Smooth muscle cell (in vitro differentiated cells): Measurements from ENCODE around the gene CFB. TPM values are rescaled to one million over a fixed set of nuclear protein-coding genes. Genes with fewer than 3 reads are reported as not detected.

Experiments
- DNase-seq: peaks from one replicate; lab custom pipeline; 2025; ENCODE audit not compliant: unreplicated experiment; lab: John Stamatoyannopoulos, UW
- H2AFZ ChIP-seq: fragments of 200-600 bp; sonication (generic); 2 replicates; pipeline ENCODE4 v1.6.0; 2016; ENCODE audit warnings: antibody characterized with exemption, low read depth, mild to moderate bottlenecking
- H3F3A ChIP-seq: fragments of 200-600 bp; sonication (generic); 2 replicates; pipeline ENCODE4 v1.6.0; 2017; ENCODE audit warnings: antibody characterized with exemption, low read depth
- H3K27ac ChIP-seq: fragments of 200-600 bp; sonication (generic); 2 replicates; pipeline ENCODE4 v1.5.1; 2016; ENCODE audit warnings: low read depth, mild to moderate bottlenecking
- H3K27me3 ChIP-seq: fragments of 200-600 bp; sonication (generic); 2 replicates; pipeline ENCODE4 v1.6.1; 2016; ENCODE audit warnings: low read depth, mild to moderate bottlenecking
- H3K36me3 ChIP-seq: fragments of 200-600 bp; sonication (generic); 2 replicates; pipeline ENCODE4 v1.5.1; 2016; ENCODE audit warnings: low read depth
- H3K4me1 ChIP-seq: fragments of 200-600 bp; sonication (generic); 2 replicates; pipeline ENCODE4 v1.5.1; 2016; ENCODE audit warnings: low read depth
- H3K4me2 ChIP-seq: fragments of 200-600 bp; sonication (generic); 2 replicates; pipeline ENCODE4 v1.6.0; 2016; ENCODE audit warnings: mild to moderate bottlenecking
- H3K4me3 ChIP-seq: fragments of 200-600 bp; sonication (generic); 2 replicates; pipeline ENCODE4 v1.5.1; 2016; ENCODE audit warnings: mild to moderate bottlenecking
- H3K79me2 ChIP-seq: fragments of 200-600 bp; sonication (generic); 2 replicates; pipeline ENCODE4 v1.6.0; 2016; ENCODE audit warnings: low read depth, mild to moderate bottlenecking
- H3K9ac ChIP-seq: fragments of 200-600 bp; sonication (generic); 2 replicates; pipeline ENCODE4 v1.6.0; 2016; ENCODE audit warnings: low read depth
- H3K9me3 ChIP-seq: fragments of 200-600 bp; sonication (generic); replicated peaks from 2 replicates; pipeline ENCODE4 v1.5.1; 2016; ENCODE audit warnings: low read depth
- H4K20me1 ChIP-seq: fragments of 200-600 bp; sonication (generic); 2 replicates; pipeline ENCODE4 v1.6.0; 2016; ENCODE audit warnings: low read depth
- WGBS: methylation state at CpG from one replicate; pipeline ENCODE4 v1.1.7; 2016; ENCODE audit warnings: low lambda C conversion rate; 5-methylcytosine and 5-hydroxymethylcytosine counted together
- polyA plus RNA-seq: library from polyadenylated mRNA; unstranded; fragments of >200 nt; fragmentation: Nextera tagmentation; extraction: Ambion mirVana; gene quantifications from 2 replicates; pipeline ENCODE4 v1.2.1, GENCODE V29; 2016
- total RNA-seq: library from RNA; depleted of rRNA; stranded (reverse); fragments of >200 nt; gene quantifications from 2 replicates; pipeline ENCODE4 v1.2.3, GENCODE V29; 2014
- TF ChIP-seq, protein P1 (sequence below): fragments of 200-600 bp; sonication (generic); IDR thresholded peaks from 2 replicates; pipeline ENCODE4 v1.5.1; 2017; ENCODE audit warnings: borderline replicate concordance, mild to moderate bottlenecking, antibody characterized with exemption; ENCODE audit not compliant: insufficient read depth, poor library complexity, severe bottlenecking

Gene CFB
- total and polyA plus RNA-seq, 2 experiments from 2014 or later, result 2.3 TPM; not detected in 1

DNA sequence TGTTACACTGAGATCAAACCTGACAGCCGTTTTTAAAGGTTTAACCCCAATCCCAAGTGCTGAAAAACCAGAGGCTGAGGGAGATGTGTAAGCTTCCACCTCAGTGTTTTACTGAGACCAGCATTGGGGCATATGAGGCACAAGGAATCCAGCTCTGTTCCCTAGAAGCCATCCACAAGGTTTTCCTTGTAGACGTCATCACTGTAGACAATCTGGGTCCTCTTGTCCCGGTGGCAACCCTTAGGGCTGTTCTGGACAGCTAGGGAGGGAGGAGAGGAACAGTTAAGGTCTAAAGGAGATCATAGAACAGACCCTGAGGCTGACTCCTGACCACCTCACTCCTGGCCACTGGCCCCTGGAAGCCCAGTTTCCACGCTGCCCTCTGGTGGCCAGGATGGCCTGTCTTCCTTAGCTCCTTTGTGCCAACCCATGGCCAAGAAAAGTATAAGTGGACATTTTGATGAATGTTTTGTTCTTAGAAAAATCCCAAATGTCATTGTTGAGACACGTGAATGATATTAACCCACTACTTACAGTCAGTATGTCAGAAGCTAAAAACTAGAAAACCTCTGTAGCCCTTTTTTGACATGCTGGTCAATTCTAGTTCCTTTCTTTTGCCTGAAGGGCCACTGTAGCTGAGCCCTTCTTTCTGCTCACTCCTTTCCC is 6.4 kb downstream of the CFB start:
- Histone ChIP-seq H3K36me3 (peaks cover 4% of the 10 kb centered on the region), H3K27ac (no peak overlapping the region), H3K4me3 (no peak overlapping the region), H3K79me2 (peaks cover 3% of the 10 kb centered on the region), H3K4me2 (no peak overlapping the region), H4K20me1 (no peaks in the 10 kb centered on the region), H3K9ac (no peak overlapping the region), H3K9me3 (no peaks in the 10 kb centered on the region), H3F3A (peaks cover 6% of the 10 kb centered on the region), H3K27me3 (no peaks in the 10 kb centered on the region), H3K4me1 (no peaks in the 10 kb centered on the region), H2AFZ (no peak overlapping the region)
- DNase-seq, result no peak
- TF ChIP-seq, protein P1, sequence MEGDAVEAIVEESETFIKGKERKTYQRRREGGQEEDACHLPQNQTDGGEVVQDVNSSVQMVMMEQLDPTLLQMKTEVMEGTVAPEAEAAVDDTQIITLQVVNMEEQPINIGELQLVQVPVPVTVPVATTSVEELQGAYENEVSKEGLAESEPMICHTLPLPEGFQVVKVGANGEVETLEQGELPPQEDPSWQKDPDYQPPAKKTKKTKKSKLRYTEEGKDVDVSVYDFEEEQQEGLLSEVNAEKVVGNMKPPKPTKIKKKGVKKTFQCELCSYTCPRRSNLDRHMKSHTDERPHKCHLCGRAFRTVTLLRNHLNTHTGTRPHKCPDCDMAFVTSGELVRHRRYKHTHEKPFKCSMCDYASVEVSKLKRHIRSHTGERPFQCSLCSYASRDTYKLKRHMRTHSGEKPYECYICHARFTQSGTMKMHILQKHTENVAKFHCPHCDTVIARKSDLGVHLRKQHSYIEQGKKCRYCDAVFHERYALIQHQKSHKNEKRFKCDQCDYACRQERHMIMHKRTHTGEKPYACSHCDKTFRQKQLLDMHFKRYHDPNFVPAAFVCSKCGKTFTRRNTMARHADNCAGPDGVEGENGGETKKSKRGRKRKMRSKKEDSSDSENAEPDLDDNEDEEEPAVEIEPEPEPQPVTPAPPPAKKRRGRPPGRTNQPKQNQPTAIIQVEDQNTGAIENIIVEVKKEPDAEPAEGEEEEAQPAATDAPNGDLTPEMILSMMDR, result peak; percentile 73
- 71% methylated on average over 5 of the region's 5 CpGs for WGBS

DNA sequence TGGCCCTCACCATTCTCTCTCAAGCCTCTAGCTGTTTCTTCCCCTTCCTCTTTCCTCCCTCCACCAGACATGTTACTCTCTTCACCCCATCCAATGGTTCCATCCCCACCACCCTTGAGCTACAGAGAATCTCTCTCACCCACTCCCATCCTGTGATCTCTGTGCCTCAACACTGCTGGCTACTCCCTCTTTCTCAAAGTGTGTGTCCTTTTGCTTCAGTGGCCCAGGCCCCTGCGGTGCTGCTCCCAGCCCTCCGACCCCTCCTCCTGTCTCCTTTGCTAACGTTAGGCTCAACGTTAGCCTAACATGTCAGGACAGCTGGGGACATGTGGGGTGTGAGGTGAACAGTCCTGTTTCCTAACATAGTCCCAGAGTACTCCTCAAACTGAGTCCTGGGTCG is 7.0 kb downstream of the CFB start:
- 94% methylated on average over 5 of the region's 5 CpGs for WGBS
- H3K79me2 ChIP-seq, result peaks cover 9% of the 10 kb centered on the region
- peaks cover 4% of the 10 kb centered on the region for H3K36me3 ChIP-seq
- H2AFZ ChIP-seq, result no peak overlapping the region
- TF ChIP-seq, protein P1, result no peak
- no peaks in the 10 kb centered on the region for H3K9me3 ChIP-seq
- no peaks in the 10 kb centered on the region for H4K20me1 ChIP-seq
- peaks cover 6% of the 10 kb centered on the region for H3F3A ChIP-seq
- no peaks in the 10 kb centered on the region for H3K27me3 ChIP-seq
- H3K27ac ChIP-seq, result no peak overlapping the region
- DNase-seq, result no peak
- no peak overlapping the region for H3K4me2 ChIP-seq
- no peak overlapping the region for H3K9ac ChIP-seq
- no peak overlapping the region for H3K4me3 ChIP-seq
- H3K4me1 ChIP-seq, result no peaks in the 10 kb centered on the region

DNA sequence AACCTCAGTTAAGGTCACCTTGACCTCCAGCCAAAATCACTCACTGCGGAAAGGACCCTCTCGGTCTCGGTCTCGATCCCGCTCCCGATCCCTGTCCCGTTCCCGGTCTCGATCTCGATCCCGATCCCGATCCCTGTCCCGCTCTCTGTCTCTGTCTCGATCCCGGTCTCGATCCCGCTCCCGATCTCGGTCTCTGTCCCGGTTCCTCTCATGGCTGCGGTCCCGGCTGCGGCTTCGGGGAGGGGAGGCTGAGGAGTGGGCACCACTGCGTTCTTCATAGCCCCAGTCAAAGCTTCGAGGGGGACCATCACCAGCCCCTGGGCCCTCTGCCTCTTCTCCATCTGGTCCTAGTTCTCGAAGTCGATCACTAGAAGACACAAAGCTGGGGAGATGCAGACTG is 8.6 kb downstream of the CFB start:
- no peak for DNase-seq
- Histone ChIP-seq H3F3A (peaks cover 6% of the 10 kb centered on the region), H3K27ac (no peak overlapping the region), H3K79me2 (peaks cover 20% of the 10 kb centered on the region), H2AFZ (no peak overlapping the region), H3K9me3 (no peaks in the 10 kb centered on the region), H3K4me3 (no peak overlapping the region), H3K9ac (no peak overlapping the region), H3K27me3 (no peaks in the 10 kb centered on the region), H3K36me3 (peaks cover 4% of the 10 kb centered on the region), H3K4me1 (peaks cover 3% of the 10 kb centered on the region), H4K20me1 (no peaks in the 10 kb centered on the region), H3K4me2 (no peak overlapping the region)
- TF ChIP-seq, protein P1, result no peak
- WGBS, result 97% methylated on average over 28 of the region's 28 CpGs

DNA sequence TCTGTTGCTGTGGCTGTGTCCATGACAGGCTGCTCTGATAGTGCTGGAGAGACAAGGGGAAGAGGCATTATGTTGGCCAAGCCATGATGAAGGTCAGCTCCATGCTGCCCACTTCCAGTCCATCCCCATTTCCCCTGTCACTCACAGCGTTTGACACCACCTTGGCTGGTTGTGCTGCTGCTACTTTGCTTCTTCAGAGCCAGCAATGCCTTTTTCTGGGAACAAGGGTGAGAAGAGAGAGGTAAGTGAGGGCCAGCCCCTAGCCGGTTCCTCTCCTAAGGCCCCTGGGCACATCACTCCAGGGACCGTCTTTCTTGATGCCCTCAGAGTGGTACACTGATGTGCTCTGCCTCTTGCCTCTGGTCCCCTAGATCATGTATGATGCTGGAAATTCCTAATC is 10.9 kb downstream of the CFB start:
- TF ChIP-seq, protein P1, result no peak
- 100% methylated on average over 3 of the region's 3 CpGs for WGBS
- Histone ChIP-seq H3K4me2 (no peak overlapping the region), H2AFZ (no peak overlapping the region), H3K36me3 (peaks cover 4% of the 10 kb centered on the region), H4K20me1 (no peaks in the 10 kb centered on the region), H3K27me3 (no peaks in the 10 kb centered on the region), H3K4me3 (no peak overlapping the region), H3K4me1 (peaks cover 8% of the 10 kb centered on the region), H3K9me3 (no peaks in the 10 kb centered on the region), H3K27ac (no peak overlapping the region), H3F3A (peaks cover 6% of the 10 kb centered on the region), H3K9ac (no peak overlapping the region), H3K79me2 (peaks cover 32% of the 10 kb centered on the region)
- DNase-seq, result no peak
